Mesenchymal stem cell (in vitro differentiated cells and primary cell): ENCODE data around the gene PSMG1.

Source experiments
- DNase-seq: peaks from one replicate; pipeline ENCODE4 v3.0.0-alpha.2; 2013
- H2AFZ ChIP-seq: one replicate; pipeline ENCODE4 v1.6.1; 2013; ENCODE audit warnings: low read depth, mild to moderate bottlenecking, control low read depth, inconsistent platforms, low read length, moderate library complexity
- H2AK5ac ChIP-seq: 2 replicates; pipeline ENCODE4 v1.6.1; 2013; ENCODE audit warnings: low read length, moderate library complexity, mild to moderate bottlenecking, inconsistent platforms; ENCODE audit not compliant: severe bottlenecking
- H2BK120ac ChIP-seq: one replicate; pipeline ENCODE4 v1.6.1; 2013; ENCODE audit warnings: low read depth, mild to moderate bottlenecking, inconsistent platforms, low read length, moderate library complexity
- H2BK12ac ChIP-seq, 2 experiments: one replicate each; pipeline ENCODE4 v1.6.1; 2013; ENCODE audit warnings: inconsistent platforms in 2 of 2, low read length in 2 of 2, mild to moderate bottlenecking in 2 of 2, moderate library complexity in 2 of 2, control low read depth in 1 of 2
- H2BK15ac ChIP-seq: one replicate; pipeline ENCODE4 v1.6.1; 2013; ENCODE audit warnings: mild to moderate bottlenecking, low read depth, inconsistent platforms; ENCODE audit not compliant: poor library complexity, severe bottlenecking
- H2BK5ac ChIP-seq: 2 replicates; pipeline ENCODE4 v1.6.1; 2013; ENCODE audit warnings: low read depth, mild to moderate bottlenecking, low read length, control low read depth, inconsistent platforms; ENCODE audit not compliant: poor library complexity, severe bottlenecking
- H3K14ac ChIP-seq, 2 experiments: one replicate each; pipeline ENCODE4 v1.6.1; 2013; ENCODE audit warnings: inconsistent platforms in 2 of 2, low read length in 2 of 2, control low read depth in 1 of 2, mild to moderate bottlenecking in 1 of 2, moderate library complexity in 1 of 2
- H3K18ac ChIP-seq, 2 experiments: one replicate each; pipeline ENCODE4 v1.6.1; 2013; ENCODE audit warnings: inconsistent platforms in 2 of 2, low read length in 2 of 2, control low read depth in 1 of 2, low read depth in 1 of 2, mild to moderate bottlenecking in 1 of 2
- H3K23ac ChIP-seq, 2 experiments: one replicate each; pipeline ENCODE4 v1.6.1; 2013; ENCODE audit warnings: inconsistent platforms in 2 of 2, low read length in 2 of 2, mild to moderate bottlenecking in 2 of 2, moderate library complexity in 2 of 2, control low read depth in 1 of 2
- H3K27ac ChIP-seq: 2 replicates; pipeline ENCODE4 v1.5.1; 2013; ENCODE audit warnings: mild to moderate bottlenecking, moderate library complexity, low read length, control low read depth, inconsistent platforms; ENCODE audit not compliant: poor library complexity, severe bottlenecking
- H3K27me3 ChIP-seq, 2 experiments: 2 replicates each; pipeline versions ENCODE4 v1.6.1 to v1.7.0; 2013; ENCODE audit warnings: low read length in 2 of 2, mild to moderate bottlenecking in 2 of 2, moderate library complexity in 2 of 2, control low read depth in 1 of 2, inconsistent platforms in 1 of 2; ENCODE audit not compliant: control insufficient read depth in 1 of 2, insufficient read depth in 1 of 2
- H3K36me3 ChIP-seq, 2 experiments: 2 replicates each; pipeline versions ENCODE4 v1.6.1 to v1.7.0; 2013; ENCODE audit warnings: low read length in 2 of 2, control low read depth in 1 of 2, inconsistent platforms in 1 of 2, low read depth in 1 of 2, mild to moderate bottlenecking in 1 of 2; ENCODE audit not compliant: insufficient read depth in 2 of 2, control insufficient read depth in 1 of 2
- H3K4ac ChIP-seq, 2 experiments: one replicate each; pipeline ENCODE4 v1.6.1; 2013; ENCODE audit warnings: inconsistent platforms in 2 of 2, low read length in 2 of 2, mild to moderate bottlenecking in 2 of 2, moderate library complexity in 2 of 2, control low read depth in 1 of 2, low read depth in 1 of 2
- H3K4me1 ChIP-seq: 2 replicates; pipeline ENCODE4 v1.6.1; 2013; ENCODE audit warnings: low read depth, low read length, control low read depth; ENCODE audit not compliant: control insufficient read depth, insufficient read depth
- H3K4me2 ChIP-seq: 2 replicates; pipeline ENCODE4 v1.6.1; 2013; ENCODE audit warnings: low read length, mild to moderate bottlenecking, inconsistent platforms; ENCODE audit not compliant: poor library complexity, severe bottlenecking
- H3K4me3 ChIP-seq, 2 experiments: 2 replicates each; pipeline versions ENCODE4 v1.5.1 to v1.7.0; 2013; ENCODE audit warnings: low read length in 2 of 2, mild to moderate bottlenecking in 2 of 2, control low read depth in 1 of 2, low read depth in 1 of 2; ENCODE audit not compliant: insufficient read depth in 1 of 2
- H3K79me1 ChIP-seq: replicated peaks from 2 replicates; pipeline ENCODE4 v1.6.1; 2013; ENCODE audit warnings: mild to moderate bottlenecking, control low read depth, low read length, inconsistent platforms; ENCODE audit not compliant: poor library complexity, severe bottlenecking
- H3K9ac ChIP-seq: 2 replicates; pipeline ENCODE4 v1.7.0; 2013; ENCODE audit warnings: mild to moderate bottlenecking, low read length, moderate library complexity
- H3K9me3 ChIP-seq: 2 replicates; pipeline ENCODE4 v1.7.0; 2013; ENCODE audit warnings: mild to moderate bottlenecking, low read length; ENCODE audit not compliant: control insufficient read depth
- H4K8ac ChIP-seq: one replicate; pipeline ENCODE4 v1.6.1; 2013; ENCODE audit warnings: inconsistent platforms, mild to moderate bottlenecking, low read length, moderate library complexity
- H4K91ac ChIP-seq: one replicate; pipeline ENCODE4 v1.6.1; 2013; ENCODE audit warnings: mild to moderate bottlenecking, low read length, inconsistent platforms
- WGBS: methylation state at CpG from one replicate; pipeline ENCODE4 v1.1.7; 2013; ENCODE audit warnings: mixed read lengths; 5-methylcytosine and 5-hydroxymethylcytosine counted together

The PSMG1 gene

DNA sequence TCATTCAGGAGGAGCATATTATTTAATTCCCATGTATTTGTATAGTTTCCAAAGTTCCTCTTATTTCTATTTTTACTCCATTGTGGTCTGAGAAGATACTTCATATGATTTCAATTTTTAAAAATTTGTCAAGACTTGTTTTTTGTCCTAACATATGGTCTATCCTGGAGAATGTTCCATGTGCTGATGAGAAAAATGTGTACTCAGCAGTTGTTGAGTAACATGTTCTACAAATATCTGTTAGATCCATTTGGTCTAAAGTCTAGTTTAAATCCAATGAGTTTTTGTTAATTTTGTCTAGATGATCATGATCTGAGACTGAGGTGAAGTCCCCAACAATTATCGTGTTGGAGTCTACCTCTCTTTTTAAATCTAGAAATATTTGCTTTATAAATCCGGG lies 14.5 kb downstream of the PSMG1 start:
- Histone ChIP-seq H3K27ac (no peak overlapping the region), H2BK120ac (no peak overlapping the region), H3K27me3 (no peaks in the 10 kb centered on the region), H3K4me2 (no peak overlapping the region), H3K4ac (no peak overlapping the region), H3K4me3 (no peak overlapping the region), H4K91ac (no peak overlapping the region), H3K9me3 (peaks cover 16% of the 10 kb centered on the region), H3K18ac (no peak overlapping the region), H3K23ac (no peak overlapping the region), H3K14ac (no peak overlapping the region), H3K36me3 (peaks cover 21 to 49% of the 10 kb centered on the region in 2 experiments), H2BK5ac (no peak overlapping the region), H3K9ac (no peak overlapping the region), H4K8ac (no peak overlapping the region), H3K4me1 (no peaks in the 10 kb centered on the region), H2BK15ac (no peak overlapping the region), H2AK5ac (no peak overlapping the region), H3K79me1 (peaks cover 12% of the 10 kb centered on the region), H2AFZ (no peak overlapping the region), H2BK12ac (no peak overlapping the region)
- no CpG with 5 or more reads among the region's 2 CpGs for WGBS
- no peak for DNase-seq

DNA sequence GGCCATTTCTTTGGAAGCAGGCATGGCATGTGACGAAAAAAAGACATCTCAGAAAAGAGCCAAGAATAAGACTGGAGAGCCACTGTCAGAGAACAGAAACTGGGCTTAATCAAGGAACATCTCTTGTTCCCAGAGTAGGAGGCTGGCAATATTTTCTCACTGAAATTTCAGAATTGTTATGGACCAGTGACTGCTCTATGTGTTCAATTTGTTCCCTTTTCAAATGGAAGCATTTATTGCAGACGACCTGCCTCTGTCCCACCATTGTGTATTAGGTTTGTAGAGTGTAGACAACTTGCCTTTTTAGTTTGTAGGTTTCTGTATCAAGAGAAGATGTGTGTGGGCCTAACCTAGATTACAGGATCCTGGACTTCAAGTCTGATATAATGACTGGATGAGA lies 18.7 kb downstream of the PSMG1 start:
- Histone ChIP-seq H3K18ac (no peak overlapping the region), H4K91ac (no peak overlapping the region), H3K27ac (no peak overlapping the region), H2BK120ac (no peak overlapping the region), H2AK5ac (no peak overlapping the region), H3K9me3 (peaks cover 27% of the 10 kb centered on the region), H3K36me3 (peaks cover 3 to 8% of the 10 kb centered on the region in 2 experiments), H3K23ac (no peak overlapping the region), H2BK5ac (no peak overlapping the region), H2BK15ac (no peak overlapping the region), H3K14ac (no peak overlapping the region), H3K4me2 (no peak overlapping the region), H2BK12ac (no peak overlapping the region), H3K27me3 (no peaks in the 10 kb centered on the region), H3K4me1 (no peaks in the 10 kb centered on the region), H3K9ac (no peak overlapping the region), H3K79me1 (no peaks in the 10 kb centered on the region), H3K4me3 (no peak overlapping the region), H2AFZ (no peak overlapping the region), H4K8ac (no peak overlapping the region), H3K4ac (no peak overlapping the region)
- no peak for DNase-seq
- 94% methylated on average over 2 of the region's 2 CpGs for WGBS

DNA sequence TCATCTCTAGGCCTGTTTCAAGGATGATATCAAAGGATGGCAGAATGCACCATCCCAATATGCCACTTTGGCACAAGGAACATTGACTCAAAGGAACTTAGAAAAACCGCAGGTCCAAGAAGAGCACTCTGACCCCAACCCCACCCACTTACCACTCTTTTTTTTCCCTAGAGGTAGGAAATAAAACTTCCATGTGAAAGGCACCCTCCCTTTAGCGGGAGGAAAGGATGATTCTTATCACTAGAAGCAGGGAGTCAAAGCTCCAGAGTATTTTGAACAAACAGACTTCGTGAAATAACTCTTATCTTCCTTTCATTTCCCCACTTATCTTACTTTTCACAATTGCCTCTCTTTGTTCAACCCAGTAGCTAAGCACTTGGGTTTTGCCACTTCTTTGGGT lies 22.2 kb downstream of the PSMG1 start:
- Histone ChIP-seq H4K91ac (no peak overlapping the region), H2BK12ac (no peak overlapping the region), H2BK5ac (no peak overlapping the region), H3K36me3 (no peaks in the 10 kb centered on the region), H4K8ac (no peak overlapping the region), H2AK5ac (no peak overlapping the region), H3K9ac (no peak overlapping the region), H3K79me1 (no peaks in the 10 kb centered on the region), H3K23ac (no peak overlapping the region), H3K18ac (no peak overlapping the region), H2BK120ac (no peak overlapping the region), H3K4me2 (no peak overlapping the region), H2AFZ (no peak overlapping the region), H2BK15ac (no peak overlapping the region), H3K27ac (no peak overlapping the region), H3K9me3 (peaks cover 27% of the 10 kb centered on the region), H3K14ac (no peak overlapping the region), H3K4me3 (no peak overlapping the region), H3K27me3 (no peaks in the 10 kb centered on the region), H3K4me1 (peaks cover 2% of the 10 kb centered on the region), H3K4ac (no peak overlapping the region)
- no peak for DNase-seq
- 49% methylated on average over 3 of the region's 3 CpGs for WGBS

DNA sequence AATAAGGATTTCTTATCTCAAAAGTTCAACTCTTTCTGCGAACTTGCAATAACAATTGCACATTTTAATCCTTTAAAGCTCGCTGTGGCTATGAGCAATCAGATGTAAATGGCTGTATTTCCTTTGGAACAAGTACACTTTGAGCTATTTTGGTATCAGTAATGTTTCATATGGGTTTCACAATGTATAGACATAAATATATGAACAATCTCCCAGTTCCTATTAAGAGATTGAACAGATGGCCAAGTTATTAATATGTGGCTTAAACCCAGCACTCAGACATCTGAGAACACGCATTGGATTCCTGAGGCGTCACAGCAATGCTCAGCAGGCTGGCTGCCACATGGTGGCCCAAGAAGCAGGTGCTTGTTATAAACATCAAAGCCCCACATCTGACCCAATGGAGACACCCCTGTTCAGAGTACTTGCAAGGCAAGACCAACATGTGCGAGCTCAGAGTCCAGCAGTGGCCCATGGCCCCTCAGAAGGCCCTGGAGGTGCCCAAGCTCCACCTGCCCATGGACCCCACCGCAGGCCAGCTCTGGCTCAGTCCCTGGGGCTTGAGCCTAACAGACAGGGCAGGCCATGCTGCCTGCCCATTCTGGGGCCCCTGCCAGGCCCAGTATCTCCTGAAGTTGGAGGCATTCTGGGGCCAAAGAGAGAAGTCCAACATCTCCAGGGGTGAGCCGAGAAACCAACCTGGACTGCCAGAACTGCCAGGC lies 23.7 kb downstream of the PSMG1 start:
- Histone ChIP-seq H3K14ac (no peak overlapping the region), H2BK120ac (no peak overlapping the region), H3K79me1 (no peaks in the 10 kb centered on the region), H2AFZ (no peak overlapping the region), H3K4me3 (no peak overlapping the region), H3K27ac (no peak overlapping the region), H3K9ac (no peak overlapping the region), H3K9me3 (peaks cover 18% of the 10 kb centered on the region), H3K23ac (no peak overlapping the region), H2AK5ac (no peak overlapping the region), H3K4ac (no peak overlapping the region), H2BK12ac (no peak overlapping the region), H3K27me3 (peaks cover 0 to 1% of the 10 kb centered on the region in 2 experiments), H3K4me2 (no peak overlapping the region), H3K18ac (no peak overlapping the region), H3K4me1 (peaks cover 7% of the 10 kb centered on the region), H4K8ac (no peak overlapping the region), H3K36me3 (no peaks in the 10 kb centered on the region), H4K91ac (no peak overlapping the region), H2BK5ac (no peak overlapping the region), H2BK15ac (no peak overlapping the region)
- WGBS: 92% methylated on average over 5 of the region's 7 CpGs
- peak; percentile 64 for DNase-seq
